ENCODE measurements around the gene QSOX1. TPM values are rescaled to one million over a fixed set of nuclear protein-coding genes. Genes with fewer than 3 reads are reported as not detected.

Gene QSOX1
- total RNA-seq, 1 experiment from 2014 or later: 135 TPM

GRCh38 chr1:180235502-180236239 is 81.0 kb downstream of the QSOX1 start (continued):
- TF ChIP-seq E2F1 (CRISPR knock-in tag; IDR thresholded peaks at IDR 0.05) (no peak), TEAD1 (CRISPR knock-in tag; IDR thresholded peaks at IDR 0.05) (peak; percentile 57; the same call in 1 of the 2 replicates), ZNF423 (CRISPR knock-in tag; IDR thresholded peaks at IDR 0.05) (0 out of 2 replicates have a peak, but pooled peaks have one; percentile 22), ZBTB21 (CRISPR knock-in tag; IDR thresholded peaks at IDR 0.05; ENCODE audit: borderline replicate concordance) (no peak), CREB1 (CRISPR knock-in tag; IDR thresholded peaks at IDR 0.05) (no peak), E2F4 (CRISPR knock-in tag; IDR thresholded peaks at IDR 0.05; ENCODE audit: borderline replicate concordance, low read depth) (no peak), EMX1 (CRISPR knock-in tag; IDR thresholded peaks at IDR 0.05) (no peak), RORB (CRISPR knock-in tag; IDR thresholded peaks at IDR 0.05) (no peak)

GRCh38 chr1:180236698-180237509 is 82.2 kb downstream of the QSOX1 start:
- H3K4me3 Mint-ChIP-seq: peak overlapping the region; percentile 82

More at GRCh38 chr1:180236698-180237509, 82.2 kb downstream of the QSOX1 start:
- Mint-ChIP-seq H3K27ac (peak overlapping the region; percentile 76), H3K36me3 (no peaks in the 10 kb centered on the region), H3K9me3 (no peaks in the 10 kb centered on the region), H3K4me1 (peaks cover 87% of the 10 kb centered on the region), H3K27me3 (ENCODE audit: low read depth) (peaks cover 64% of the 10 kb centered on the region)
- ATAC-seq: no peak
- ChIA-PET POLR2A (no interaction called here), CTCF (interaction anchor here (1.4 kb wide), 1 partner anchor 12 kb away, joined by 4 read pairs; no protein-coding TSS in a partner anchor)
- no peak for DNase-seq (ENCODE audit: low spot score)
- peak; percentile 10; the same call in 1 of the 2 replicates for TF ChIP-seq PRDM15 (CRISPR knock-in tag; IDR thresholded peaks at IDR 0.05)
- 0 out of 2 replicates have a peak, but pooled peaks have one; percentile 14 for TF ChIP-seq MAX (CRISPR knock-in tag; IDR thresholded peaks at IDR 0.05)
- no peak for TF ChIP-seq KAT7 (CRISPR knock-in tag; IDR thresholded peaks at IDR 0.05; ENCODE audit: borderline replicate concordance)

Measured in WTC11 (cell line).